ENCODE results near the gene PLEKHA5.
"Not testable (repeated sequence)": the region's sequence is repeated elsewhere in the genome, so short reads cannot be mapped to it uniquely, and the experiment has no call there.

Gene PLEKHA5

GRCh38 chr12:19338405-19338804 lies 208.9 kb downstream of the PLEKHA5 start:
- FAIRE-seq: no peak

- FAIRE-seq: not testable (repeated sequence)
Observed at GRCh38 chr12:19350850-19351249, 221.3 kb downstream of the PLEKHA5 start.

DNA sequence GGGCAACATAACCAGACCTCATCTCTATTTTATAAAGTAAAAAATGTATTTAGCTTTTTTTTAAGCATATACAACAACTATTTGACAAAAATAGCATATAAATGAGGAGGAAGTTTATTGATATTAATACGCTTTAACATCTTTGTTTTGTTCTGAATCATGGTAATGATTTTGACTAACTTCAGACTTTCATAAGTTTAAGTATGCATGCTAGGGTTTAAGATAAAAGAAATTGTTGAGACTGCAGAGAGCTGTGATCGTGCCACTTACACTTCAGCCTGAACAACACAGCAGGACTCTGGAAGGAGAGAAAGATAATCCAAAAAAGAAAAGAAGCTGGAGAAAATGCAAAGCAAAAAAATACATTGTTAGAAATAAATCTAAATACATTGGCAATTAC lies 221.8 kb downstream of the PLEKHA5 start:
- no peak for FAIRE-seq

DNA sequence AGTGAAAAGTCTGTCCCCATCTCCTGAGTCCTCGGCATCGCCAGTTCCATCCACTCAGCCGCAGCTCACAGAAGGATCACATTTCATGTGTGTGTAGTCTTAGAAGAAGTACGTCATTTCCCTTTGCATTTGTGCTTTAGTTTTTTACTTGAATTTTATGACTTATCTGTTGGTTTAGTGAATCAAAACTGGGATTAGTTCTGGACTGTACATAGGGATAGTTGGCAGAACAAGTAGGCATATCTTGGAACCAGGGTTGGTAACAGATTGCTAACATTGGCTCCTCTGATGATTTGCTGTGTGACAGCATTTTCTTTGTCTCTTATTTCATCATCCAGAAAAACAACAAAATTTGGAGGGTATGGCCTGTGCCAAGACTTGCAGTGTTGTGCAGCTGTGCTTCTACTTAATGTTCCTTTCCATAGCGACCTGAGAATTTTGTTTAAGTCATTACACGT lies 240.2 kb downstream of the PLEKHA5 start:
- FAIRE-seq: no peak

DNA sequence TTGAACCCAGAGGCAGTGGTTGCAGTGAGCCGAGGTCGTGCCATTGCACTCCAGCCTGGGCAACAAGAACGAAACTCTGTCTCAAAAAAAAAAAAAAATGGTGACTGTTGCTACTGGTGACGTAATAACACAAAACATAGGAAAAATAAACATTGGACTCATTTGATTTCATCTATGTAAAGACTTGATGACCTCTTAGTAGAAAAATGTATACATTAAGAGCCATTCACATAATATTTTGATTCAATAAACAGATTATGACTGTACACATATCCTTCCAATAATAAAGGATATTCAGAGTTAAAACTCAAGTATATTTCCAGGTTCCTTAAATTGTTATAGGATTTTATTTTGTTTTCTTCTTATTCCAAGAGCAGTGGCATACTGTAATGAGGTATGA lies 244.1 kb downstream of the PLEKHA5 start:
- no peak for FAIRE-seq

GRCh38 chr12:19375888-19376287 lies 246.4 kb downstream of the PLEKHA5 start:
- FAIRE-seq: no peak

DNA sequence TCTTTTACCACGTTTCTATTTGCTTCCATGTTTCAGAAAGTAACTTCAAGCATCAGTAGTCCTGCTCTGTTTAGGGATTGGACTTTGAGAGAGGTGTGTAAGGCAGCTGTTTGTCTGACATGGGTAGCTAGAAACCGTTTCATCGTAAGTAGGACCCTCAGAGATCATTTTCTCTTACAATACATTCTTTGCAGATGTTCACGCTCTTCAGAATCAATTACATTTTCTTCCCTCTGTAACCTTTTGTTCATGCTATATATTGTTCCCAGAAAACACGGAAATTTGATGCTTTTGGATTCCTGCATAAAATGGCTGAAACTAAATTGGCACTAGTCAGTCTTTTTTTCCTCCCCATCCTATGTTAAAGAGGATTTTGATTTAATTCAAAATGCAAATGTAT lies 247.2 kb downstream of the PLEKHA5 start:
- FAIRE-seq: no peak

DNA sequence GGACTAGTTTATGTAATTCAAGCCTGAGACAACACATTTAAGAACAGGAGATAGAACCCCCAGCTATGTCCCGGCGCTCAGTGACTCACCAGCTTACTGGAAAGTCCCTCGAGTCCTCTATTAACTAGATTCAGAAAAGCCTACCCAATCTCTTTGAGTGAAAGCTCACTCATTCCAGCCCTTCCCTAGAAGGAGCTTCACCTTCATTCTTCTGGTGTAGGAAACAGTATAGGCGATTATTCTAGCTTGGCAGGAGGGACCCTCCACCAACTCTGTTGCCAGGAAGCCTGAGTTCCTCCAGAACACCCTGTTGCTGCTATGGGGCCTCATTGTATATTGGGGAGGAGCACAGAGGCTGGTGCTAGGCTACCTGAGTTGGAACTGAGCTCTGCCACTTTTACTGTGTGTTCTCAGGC lies 252.6 kb downstream of the PLEKHA5 start:
- FAIRE-seq: no peak

DNA sequence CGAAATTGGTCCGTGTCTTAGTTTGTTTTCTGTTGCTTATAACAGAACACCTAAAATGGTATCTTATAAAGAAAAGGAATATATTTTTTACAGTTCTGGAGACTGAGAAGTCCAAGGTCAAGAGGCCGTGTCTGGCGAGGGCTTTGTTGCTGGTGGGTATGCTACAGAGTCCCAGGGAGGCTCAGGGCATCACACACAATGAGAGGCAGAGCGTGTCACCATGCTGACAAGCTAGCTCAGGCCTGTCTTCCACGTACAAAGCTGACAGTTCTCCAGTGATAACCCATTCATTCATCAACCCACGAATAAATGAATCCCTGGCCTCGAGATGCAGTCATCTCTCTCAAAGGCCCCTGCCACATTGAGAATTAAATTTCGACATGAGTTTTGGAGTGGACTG lies 253.0 kb downstream of the PLEKHA5 start:
- no peak for FAIRE-seq

DNA sequence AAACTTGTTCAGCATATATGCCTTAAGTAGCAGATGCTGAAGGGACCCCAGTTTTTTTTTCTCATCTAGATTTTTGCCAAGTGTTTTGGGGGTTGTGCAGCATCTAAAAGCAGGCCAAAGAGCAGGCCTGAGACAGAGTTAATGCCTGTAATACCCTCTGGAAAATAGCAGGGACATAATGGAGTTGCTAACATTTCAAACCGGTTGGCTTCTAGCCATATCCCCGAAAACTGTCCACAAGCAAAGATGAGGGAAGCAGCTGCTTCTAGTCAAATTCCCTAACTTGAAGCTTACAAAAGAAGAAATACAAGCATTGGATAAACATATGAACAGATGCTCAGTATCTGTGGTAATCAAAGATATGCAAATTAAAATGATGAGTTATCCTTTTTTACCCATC lies 257.6 kb downstream of the PLEKHA5 start:
- FAIRE-seq: no peak

DNA sequence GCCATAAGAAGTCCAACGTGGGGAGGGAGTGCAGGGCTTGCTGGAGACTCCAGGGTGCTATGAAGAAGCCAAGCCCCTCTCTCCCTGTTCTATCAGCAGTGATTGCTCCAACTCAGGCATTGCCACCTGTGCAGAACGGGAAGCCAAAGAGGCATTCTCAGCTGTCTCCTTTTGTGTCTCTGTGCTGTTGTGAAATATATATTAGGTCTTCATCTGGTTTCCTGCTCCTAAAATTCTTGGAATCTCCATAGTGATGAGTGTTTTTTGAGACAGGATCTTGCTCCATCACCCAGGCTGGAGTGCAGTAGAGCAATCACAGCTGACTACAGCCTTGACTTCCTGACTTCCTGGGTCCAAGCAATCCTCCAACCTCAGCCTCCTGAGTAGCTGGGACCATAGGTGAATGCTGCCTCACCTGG lies 258.6 kb downstream of the PLEKHA5 start:
- no peak for FAIRE-seq

DNA sequence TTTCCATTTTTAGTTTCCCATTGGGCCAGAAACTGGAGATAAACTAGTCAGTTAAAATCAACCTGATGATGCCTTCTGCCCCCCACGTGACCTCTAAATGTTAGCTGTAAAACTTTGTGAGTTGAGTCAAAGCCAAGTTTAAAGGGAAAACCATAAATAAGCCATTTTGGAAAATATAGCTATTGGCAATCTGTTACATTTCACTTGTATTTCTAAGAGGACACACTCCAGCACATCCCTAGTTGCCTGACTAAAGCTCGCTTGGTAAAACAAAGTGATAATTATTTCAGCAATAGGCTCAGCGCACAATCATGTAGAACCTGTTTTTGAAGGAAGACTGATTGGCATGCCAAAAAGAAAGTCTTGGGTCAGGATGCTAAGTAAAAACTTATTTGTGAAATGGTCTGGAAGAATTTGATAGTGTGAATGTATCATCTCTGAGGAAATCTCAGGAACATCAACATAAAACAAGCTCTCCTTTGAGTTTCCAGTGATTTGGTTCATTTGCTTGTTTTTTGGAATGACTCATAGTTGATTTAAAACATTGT lies 260.6 kb downstream of the PLEKHA5 start:
- no peak for FAIRE-seq

DNA sequence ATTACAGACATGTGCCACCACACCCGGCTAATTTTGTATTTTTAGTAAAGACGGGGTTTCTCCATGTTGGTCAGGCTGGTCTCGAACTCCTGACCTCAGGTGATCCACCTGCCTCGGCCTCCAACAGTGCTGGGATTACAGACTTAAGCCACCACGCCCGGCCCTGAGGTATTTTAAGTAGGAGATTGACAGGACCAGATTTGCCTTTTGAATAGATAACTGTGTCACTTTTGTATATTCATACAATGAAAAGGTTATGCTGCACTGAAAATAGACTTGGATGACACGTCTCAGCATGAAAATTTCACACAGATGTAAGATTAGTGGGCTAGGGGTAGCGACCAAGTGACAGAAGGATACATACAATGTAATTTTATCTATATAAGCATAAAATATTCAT lies 263.1 kb downstream of the PLEKHA5 start:
- not testable (repeated sequence) for FAIRE-seq

- FAIRE-seq: no peak
Observed at GRCh38 chr12:19394385-19394784, 264.9 kb downstream of the PLEKHA5 start.

GRCh38 chr12:19397534-19397933 lies 268.0 kb downstream of the PLEKHA5 start:
- FAIRE-seq: no peak

- FAIRE-seq: no peak
Observed at GRCh38 chr12:19398376-19399363, 269.1 kb downstream of the PLEKHA5 start.

DNA sequence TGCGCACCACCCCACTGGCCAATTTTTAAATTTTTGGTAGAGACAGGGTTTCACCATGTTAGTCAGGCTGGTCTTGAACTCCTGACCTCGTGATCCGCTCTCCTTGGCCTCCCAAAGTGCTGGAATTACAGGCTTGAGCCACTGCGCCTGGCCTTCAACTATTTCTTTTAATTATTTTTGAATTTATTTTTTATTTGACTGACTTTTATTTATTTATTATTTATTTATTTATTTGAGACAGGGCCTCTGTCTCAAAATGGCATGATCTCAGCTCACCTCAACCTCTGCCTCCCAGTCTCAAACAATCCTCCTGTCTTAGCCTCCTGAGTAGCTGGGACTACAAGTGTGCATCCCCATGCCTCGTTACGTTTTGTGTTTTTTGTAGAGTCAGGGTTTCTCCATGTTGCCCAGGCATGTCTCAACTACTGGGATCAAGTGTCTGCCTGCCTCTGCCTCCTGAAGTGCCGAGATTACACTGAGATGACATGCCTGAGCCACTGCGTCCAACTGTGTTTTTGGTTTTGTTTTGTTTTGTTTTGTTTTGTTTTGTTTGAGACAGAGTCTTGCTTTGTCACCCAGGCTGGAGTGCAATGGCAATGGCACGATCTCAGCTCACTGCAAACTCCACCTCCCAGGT lies 271.2 kb downstream of the PLEKHA5 start:
- FAIRE-seq: not testable (repeated sequence)

GRCh38 chr12:19402211-19402610 lies 272.7 kb downstream of the PLEKHA5 start:
- no peak for FAIRE-seq

GRCh38 chr12:19402743-19403431 lies 273.4 kb downstream of the PLEKHA5 start:
- FAIRE-seq: peak; percentile 5

DNA sequence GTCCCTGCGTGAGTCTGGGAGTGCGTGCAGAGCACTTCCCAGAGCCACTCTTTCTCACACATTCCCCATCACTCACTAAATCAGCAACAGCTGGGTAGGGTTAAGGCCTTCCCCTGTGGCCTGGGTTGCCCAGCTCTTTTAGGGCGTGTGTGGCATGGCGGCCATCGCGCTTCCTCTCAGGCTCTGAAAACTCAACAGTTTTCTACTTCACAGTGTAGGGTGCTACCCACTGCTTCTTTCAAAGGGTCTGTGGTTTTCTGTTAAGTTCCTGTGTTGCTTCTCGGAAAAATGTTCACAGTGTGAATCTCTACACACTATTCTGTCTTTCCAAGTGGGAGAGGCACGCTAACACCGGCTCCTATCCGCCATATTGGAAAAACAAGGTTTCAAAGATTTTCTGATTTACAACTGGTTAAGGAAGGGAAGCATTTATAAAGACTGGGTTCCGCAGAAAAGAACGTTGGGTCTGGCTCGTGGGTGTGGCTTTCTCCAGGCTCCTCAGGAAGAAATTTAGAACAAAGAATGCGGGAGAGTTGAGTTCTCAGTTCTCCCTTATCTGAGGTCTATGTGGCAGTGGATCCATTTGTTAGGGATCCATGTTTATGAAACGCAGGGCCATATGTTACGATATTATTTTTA lies 274.8 kb downstream of the PLEKHA5 start:
- FAIRE-seq: no peak

GRCh38 chr12:19409376-19409775 lies 279.8 kb downstream of the PLEKHA5 start:
- FAIRE-seq: no peak

GRCh38 chr12:19410211-19410610 lies 280.7 kb downstream of the PLEKHA5 start:
- FAIRE-seq: no peak

Measured in islet of Langerhans (tissue), 1 donor.